Sigmoid colon (tissue), 7 donors: ENCODE data around the gene PRR7. TPM values are rescaled to one million over a fixed set of nuclear protein-coding genes. Genes with fewer than 3 reads are reported as not detected.

ENCODE experiments used
- DNase-seq: peaks from one replicate; pipeline ENCODE4 v3.0.0-alpha.2; 2019
- H3K27ac ChIP-seq, 4 donors: fragments of 200-600 bp; sonication (generic); one replicate each; pipeline ENCODE4 v1.5.1; 2016 to 2019; ENCODE audit warnings: mild to moderate bottlenecking in 1 of 4
- H3K27me3 ChIP-seq, 3 donors: fragments of 200-600 bp; sonication (generic); one replicate each; pipeline ENCODE4 v1.5.1; 2019; ENCODE audit warnings: mild to moderate bottlenecking in 1 of 3
- H3K36me3 ChIP-seq, 4 donors: fragments of 200-600 bp; sonication (generic); one replicate each; pipeline ENCODE4 v1.5.1; 2016 to 2019
- H3K4me1 ChIP-seq, 4 donors: fragments of 200-600 bp; sonication (generic); one replicate each; pipeline ENCODE4 v1.5.1; 2017 to 2019
- H3K4me3 ChIP-seq, 4 donors: fragments of 200-600 bp; sonication (generic); one replicate each; pipeline ENCODE4 v1.5.1; 2017 to 2019; ENCODE audit warnings: mild to moderate bottlenecking in 2 of 4, moderate library complexity in 1 of 4
- H3K9me3 ChIP-seq, 4 donors: fragments of 200-600 bp in 3 of 4; sonication (generic) in 3 of 4; one replicate each; pipeline versions ENCODE4 v1.5.1 to v1.6.1; 2013 to 2019
- CTCF ChIP-seq, 4 experiments: fragments of 450-650 bp in 3 of 4; fragments of 200-600 bp in 1 of 4; IDR thresholded peaks; one replicate each; pipeline ENCODE4 v1.5.1; 2016 to 2019; ENCODE audit warnings: antibody characterized with exemption in 4 of 4, mild to moderate bottlenecking in 3 of 4, moderate library complexity in 2 of 4
- EP300 ChIP-seq, 4 donors: sonication (generic); formaldehyde crosslinking; IDR thresholded peaks; one replicate each; pipeline ENCODE4 v1.6.1; 2017; ENCODE audit warnings: antibody characterized with exemption in 4 of 4
- POLR2A ChIP-seq, 2 donors: fragments of 450-650 bp; IDR thresholded peaks; one replicate each; pipeline ENCODE4 v1.6.1; 2016; ENCODE audit warnings: antibody characterized with exemption in 2 of 2, mild to moderate bottlenecking in 2 of 2, moderate library complexity in 2 of 2
- POLR2AphosphoS5 ChIP-seq, 4 donors: sonication (generic); formaldehyde crosslinking; IDR thresholded peaks; one replicate each; pipeline ENCODE4 v1.6.1; 2017; ENCODE audit warnings: antibody characterized with exemption in 4 of 4
- WGBS, 2 donors: extraction: QIAGEN DNeasy Blood & Tissue Kit; methylation state at CpG; one replicate each; pipeline ENCODE4 v1.1.7; 2013; 5-methylcytosine and 5-hydroxymethylcytosine counted together
- intact Hi-C: fragments of 100-400 bp; cut with DNase I; formaldehyde crosslinking; loops from one replicate; pipeline ENCODE4 v1.15.1; 2023
- polyA plus RNA-seq, 3 donors: library from polyadenylated mRNA; stranded (reverse); fragments of 200-250 nt; gene quantifications; one replicate each; pipeline ENCODE4 v1.2.3, GENCODE V29; 2013
- total RNA-seq, 4 donors: library from RNA; depleted of rRNA; stranded (reverse); fragments of >200 nt; gene quantifications; one replicate each; pipeline ENCODE4 v1.1.0, GENCODE V29; 2016
- donor health status: healthy with polysubstance abuse.
- donor health status: Bipolar disorder and iron deficiency.
- donor health status: healthy.

PRR7 gene
- total and polyA plus RNA-seq, 7 donors, result 0.82 to 3.7 (median 2.2) TPM; not detected in 2

- 43 to 66% methylated on average over 7 of the region's 7 CpGs for WGBS, 2 donors
- Histone ChIP-seq H3K27ac (no peak overlapping the region), H3K36me3 (peaks cover 0 to 26% (median 6%) of the 10 kb centered on the region in 4 donors), H3K9me3 (no peaks in the 10 kb centered on the region), H3K4me1 (peaks cover 0 to 27% (median 24%) of the 10 kb centered on the region in 4 donors), H3K27me3 (peaks cover 0 to 32% (median 11%) of the 10 kb centered on the region in 3 donors), H3K4me3 (no peak overlapping the region)
- no peak for DNase-seq
- intact Hi-C loops, result no loop called here
- TF ChIP-seq CTCF (IDR thresholded peaks at IDR 0.05) (no peak), POLR2A (IDR thresholded peaks at IDR 0.05) (no peak), EP300 (IDR thresholded peaks at IDR 0.05) (no peak), POLR2AphosphoS5 (IDR thresholded peaks at IDR 0.05) (peak in 1 of 4 donors; percentile 1)
Observed at GRCh38 chr5:177444106-177445051, 2.2 kb upstream of the PRR7 start.

GRCh38 chr5:177445052-177445916, 1.3 kb upstream of the PRR7 start:
- H3K36me3 ChIP-seq, result peaks cover 0 to 26% (median 6%) of the 10 kb centered on the region in 4 donors
- no peak overlapping the region for H3K27ac ChIP-seq
- intact Hi-C loops, result no loop called here
- TF ChIP-seq CTCF (IDR thresholded peaks at IDR 0.05), result no peak
- no peak for TF ChIP-seq EP300 (IDR thresholded peaks at IDR 0.05)
- TF ChIP-seq POLR2A (IDR thresholded peaks at IDR 0.05), result no peak
- no peak for TF ChIP-seq POLR2AphosphoS5 (IDR thresholded peaks at IDR 0.05)
- peaks cover 0 to 41% (median 20%) of the 10 kb centered on the region in 3 donors for H3K27me3 ChIP-seq
- no peak for DNase-seq
- 28 to 48% methylated on average over 10 of the region's 10 CpGs for WGBS, 2 donors
- H3K4me1 ChIP-seq, result peaks cover 0 to 27% (median 24%) of the 10 kb centered on the region in 4 donors
- no peak overlapping the region for H3K4me3 ChIP-seq
- no peaks in the 10 kb centered on the region for H3K9me3 ChIP-seq

- Histone ChIP-seq H3K36me3 (peaks cover 0 to 20% (median 5%) of the 10 kb centered on the region in 4 donors), H3K4me1 (peaks cover 0 to 27% (median 24%) of the 10 kb centered on the region in 4 donors), H3K4me3 (peak overlapping the region in 3 of 4 donors; percentile 50 to 61 (median 60)), H3K27me3 (peaks cover 0 to 47% (median 25%) of the 10 kb centered on the region in 3 donors), H3K9me3 (no peaks in the 10 kb centered on the region), H3K27ac (no peak overlapping the region)
- intact Hi-C loops, result no loop called here
- WGBS, 2 donors, result 2 to 5% methylated on average over 8 of the region's 8 CpGs
- TF ChIP-seq POLR2AphosphoS5 (IDR thresholded peaks at IDR 0.05) (no peak), POLR2A (IDR thresholded peaks at IDR 0.05) (no peak), EP300 (IDR thresholded peaks at IDR 0.05) (no peak), CTCF (IDR thresholded peaks at IDR 0.05) (no peak)
- no peak for DNase-seq
Observed at GRCh38 chr5:177445917-177446199, 756 bp upstream of the PRR7 start.

GRCh38 chr5:177447066-177447610, 524 bp downstream of the PRR7 start:
- 0 to 1% methylated on average over 48 to 52 of the region's 52 CpGs for whole genome bisulfite sequencing, 2 donors
- Histone ChIP-seq H3K36me3 (peaks cover 0 to 7% (median 0%) of the 10 kb centered on the region in 4 donors), H3K27me3 (peaks cover 0 to 57% (median 33%) of the 10 kb centered on the region in 3 donors), H3K9me3 (no peaks in the 10 kb centered on the region), H3K27ac (peak overlapping the region in 2 of 4 donors; percentile 21 to 25), H3K4me3 (peak overlapping the region; percentile 8 to 61 (median 55)), H3K4me1 (peaks cover 0 to 27% (median 24%) of the 10 kb centered on the region in 4 donors)
- DNase-seq, result no peak
- intact Hi-C loops, result no loop called here
- TF ChIP-seq POLR2AphosphoS5 (IDR thresholded peaks at IDR 0.05), result peak in 1 of 4 donors; percentile 8
- no peak for TF ChIP-seq POLR2A (IDR thresholded peaks at IDR 0.05)
